HepG2 (cell line): ENCODE measurements around the gene MIF4GD. TPM values are rescaled to one million over a fixed set of nuclear protein-coding genes. Genes with fewer than 3 reads are reported as not detected.

Source experiments
- ADNP ChIP-seq: sonication (generic); formaldehyde crosslinking; IDR thresholded peaks from 2 replicates; pipeline ENCODE4 v1.4.0; 2020; ENCODE audit warnings: missing genetic modification reagents
- ARID3A ChIP-seq: IDR thresholded peaks from 2 replicates; pipeline ENCODE4 v1.6.1; 2012; ENCODE audit warnings: low read depth, low read length, improper control_type of control experiment
- CBFB ChIP-seq: sonication (generic); formaldehyde crosslinking; IDR thresholded peaks from 2 replicates; pipeline ENCODE4 v1.4.0; 2020; ENCODE audit warnings: missing genetic modification reagents
- CBX2 ChIP-seq, 2 experiments: fragments of 200-600 bp in 1 of 2; sonication (generic); formaldehyde crosslinking in 1 of 2; IDR thresholded peaks; 2 replicates each; pipeline versions ENCODE4 v1.7.0 to v1.8.1; 2018 to 2022; ENCODE audit warnings: low read depth in 2 of 2, low read length in 1 of 2, mild to moderate bottlenecking in 1 of 2, missing genetic modification reagents in 1 of 2
- CTCF ChIP-seq: sonication (generic); formaldehyde crosslinking; IDR thresholded peaks from 2 replicates; pipeline ENCODE4 v1.5.0; 2020; ENCODE audit warnings: mild to moderate bottlenecking, missing genetic modification reagents, moderate library complexity
- JUN ChIP-seq: sonication (generic); formaldehyde crosslinking; IDR thresholded peaks from 2 replicates; pipeline ENCODE4 v1.4.0; 2020; ENCODE audit warnings: mild to moderate bottlenecking, missing genetic modification reagents
- MAX ChIP-seq: IDR thresholded peaks from 2 replicates; pipeline ENCODE4 v1.6.1; 2012; ENCODE audit warnings: inconsistent platforms
- MIER3 ChIP-seq: IDR thresholded peaks from 2 replicates; pipeline ENCODE4 v1.6.1; 2016; ENCODE audit warnings: missing compliant biosample characterization, borderline replicate concordance
- NFAT5 ChIP-seq: sonication (generic); formaldehyde crosslinking; IDR thresholded peaks from 2 replicates; pipeline ENCODE4 v1.4.0; 2020; ENCODE audit warnings: missing genetic modification reagents
- SAP130 ChIP-seq: IDR thresholded peaks from 2 replicates; pipeline ENCODE4 v1.6.1; 2016; ENCODE audit warnings: low read depth
- ZBTB2 ChIP-seq: sonication (generic); formaldehyde crosslinking; IDR thresholded peaks from 2 replicates; pipeline ENCODE4 v1.8.0; 2022; ENCODE audit warnings: low read depth, missing genetic modification reagents
- ZFP90 ChIP-seq: sonication (generic); formaldehyde crosslinking; IDR thresholded peaks from 2 replicates; pipeline ENCODE4 v1.8.0; 2022; ENCODE audit warnings: missing genetic modification reagents, mild to moderate bottlenecking, inconsistent platforms, borderline replicate concordance
- ZFP91 ChIP-seq: sonication (generic); formaldehyde crosslinking; IDR thresholded peaks from 2 replicates; pipeline ENCODE4 v1.9.0; 2022; ENCODE audit warnings: missing genetic modification reagents, mild to moderate bottlenecking, borderline replicate concordance
- ZNF225 ChIP-seq: sonication (generic); formaldehyde crosslinking; IDR thresholded peaks from 2 replicates; pipeline ENCODE4 v1.4.0; 2020; ENCODE audit warnings: mild to moderate bottlenecking, missing genetic modification reagents
- ZNF432 ChIP-seq: sonication (generic); formaldehyde crosslinking; IDR thresholded peaks from 2 replicates; pipeline ENCODE4 v1.5.0; 2020; ENCODE audit warnings: missing genetic modification reagents, mild to moderate bottlenecking, borderline replicate concordance
- ZNF607 ChIP-seq: sonication (generic); formaldehyde crosslinking; IDR thresholded peaks from 2 replicates; pipeline ENCODE4 v1.5.1; 2020; ENCODE audit warnings: missing genetic modification reagents, mild to moderate bottlenecking, borderline replicate concordance
- polyA plus RNA-seq, 8 experiments: library from polyadenylated mRNA; depleted of rRNA in 3 of 8; stranded (reverse) in 7 of 8; unstranded in 1 of 8; fragments of >200 nt; fragmentation: Illumina TruSeq in 4 of 8; extraction: Trizol in 4 of 8; gene quantifications; 2 replicates each; pipeline versions ENCODE4 v1.2.1 to v1.2.3, GENCODE V29; 2011 to 2016; ENCODE audit warnings: low read depth in 4 of 8, missing spikeins in 1 of 8, mixed read lengths in 1 of 8; ENCODE audit not compliant: insufficient read depth in 1 of 8
- total RNA-seq, 5 experiments: library from RNA; depleted of rRNA; stranded (reverse); fragments of >200 nt; fragmentation: Illumina TruSeq; extraction: Trizol; gene quantifications; 2 replicates each; pipeline ENCODE4 v1.2.3, GENCODE V29; 2016; ENCODE audit warnings: low read depth in 1 of 5

Gene MIF4GD
- total and polyA plus RNA-seq, 2 of the 13 experiments (the other 11 are each of a cell fraction or from before 2014, with no cell fraction given), result 14.0 to 28.0 TPM

GRCh38 chr17:75238684-75239191, 32.3 kb downstream of the MIF4GD start (continued):
- TF ChIP-seq CBX2 (IDR thresholded peaks at IDR 0.05; ENCODE audit: low read depth, low read length), result no peak
- TF ChIP-seq CBX2 (CRISPR knock-in tag; IDR thresholded peaks at IDR 0.05; ENCODE audit: low read depth), result no peak
- no peak for TF ChIP-seq ZFP90 (CRISPR knock-in tag)
- no peak for TF ChIP-seq ZNF607 (CRISPR knock-in tag)
- TF ChIP-seq JUN, result no peak
- TF ChIP-seq ZNF225, result 0 out of 2 replicates have a peak, but pooled peaks have one; percentile 23
- 0 out of 2 replicates have a peak, but pooled peaks have one; percentile 19 for TF ChIP-seq SAP130 (CRISPR knock-in tag)
- TF ChIP-seq CBFB, result no peak
- no peak for TF ChIP-seq MIER3
- no peak for TF ChIP-seq ARID3A
- TF ChIP-seq MAX, result 0 out of 2 replicates have a peak, but pooled peaks have one; percentile 32
- no peak for TF ChIP-seq ADNP (CRISPR knock-in tag)
- no peak for TF ChIP-seq ZBTB2
- no peak for TF ChIP-seq ZNF432 (CRISPR knock-in tag)
- TF ChIP-seq NFAT5 (CRISPR knock-in tag), result no peak
- TF ChIP-seq ZFP91 (CRISPR knock-in tag), result peak; percentile 44; the same call in 1 of the 2 replicates
- peak; percentile 97 for TF ChIP-seq CTCF (CRISPR knock-in tag)
